Stimulated activated CD4-positive, alpha-beta T cell treated with anti-CD3 and anti-CD28 coated beads, Interleukin-15, amount 100 ng/mL, for 48 hours (primary cell): ENCODE measurements around the gene POR.
"Not testable (repeated sequence)": the region's sequence is repeated elsewhere in the genome, so short reads cannot be mapped to it uniquely, and the experiment has no call there.

Source experiments
- DNase-seq, 2 donors: peaks; one replicate each; pipeline ENCODE4 v3.0.0-alpha.2; 2020; ENCODE audit warnings: low read depth in 2 of 2

POR gene

DNA sequence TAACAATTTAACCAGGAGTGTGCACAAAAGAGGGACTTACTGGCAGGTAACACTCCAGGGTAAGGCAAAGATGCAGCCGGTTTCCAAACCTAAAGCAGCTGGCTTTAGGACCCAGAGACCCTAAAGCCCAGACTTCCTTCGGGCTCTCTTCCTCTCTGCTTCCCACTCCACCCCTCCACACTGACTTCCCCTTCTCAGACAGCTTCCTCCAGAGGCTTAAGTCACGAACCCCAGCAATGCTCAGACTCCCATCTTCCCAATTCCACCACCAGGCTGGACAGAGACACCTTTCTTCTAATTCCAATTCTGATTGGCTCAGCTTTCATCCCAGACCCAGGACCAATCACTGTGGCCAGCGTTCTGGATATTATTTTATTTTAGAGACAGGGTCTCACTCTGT, 108.0 kb downstream of the POR start:
- DNase-seq: no peak

DNA sequence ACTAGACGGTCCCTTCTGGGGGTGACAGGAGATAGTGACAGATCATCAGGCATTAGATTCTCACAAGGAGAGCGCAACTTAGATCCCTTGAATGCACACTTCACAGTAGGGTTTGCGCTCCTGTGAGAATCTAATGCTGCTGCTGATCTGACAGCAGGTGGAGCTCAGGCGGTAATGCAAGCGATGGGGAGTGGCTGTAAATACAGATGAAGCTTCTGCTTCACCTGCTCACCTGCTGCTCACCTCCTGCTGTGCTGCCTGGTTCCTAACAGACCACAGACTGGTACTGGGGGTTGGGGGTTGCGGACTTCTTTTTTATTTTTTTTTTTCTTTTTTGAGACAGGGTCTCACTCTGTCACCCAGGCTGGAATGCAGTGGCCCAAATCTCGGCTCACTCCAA, 114.7 kb downstream of the POR start:
- DNase-seq: not testable (repeated sequence)

GRCh38 chr7:76031964-76032363, 117.0 kb downstream of the POR start:
- no peak for DNase-seq
